K562 (cell line): ENCODE data around the gene BFSP1. TPM values are rescaled to one million over a fixed set of nuclear protein-coding genes. Genes with fewer than 3 reads are reported as not detected.

ENCODE experiments used
- ATAC-seq: fragments of 200-7000 bp; cut with Tn5 transposase; 3 replicates; pipeline ENCODE4 v1.9.1; 2020; ENCODE audit warnings: moderate library complexity
- BruUV-seq: library from RNA; stranded (reverse); fragments of 400-500 nt; replicated peaks from 2 replicates; lab custom pipeline; 2021; lab: Mats Ljungman, UMichigan
- CTCF ChIA-PET: fragments of 300-600 bp; formaldehyde crosslinking; extraction: SDS; loops from one replicate; lab custom pipeline; 2021; ENCODE audit warnings: low intra/inter-chr PET ratio; lab: Yijun Ruan, JAX
- POLR2A ChIA-PET: fragments of 300-600, 350-650 bp; sonication (Branson Sonifier 250); formaldehyde crosslinking; extraction: SDS; loops from one replicate; lab custom pipeline; 2021; ENCODE audit warnings: antibody characterized with exemption, inconsistent platforms; lab: Yijun Ruan, JAX
- DNase-seq, 4 experiments: peaks; one replicate each; pipeline versions ENCODE4 v3.0.0 to v3.0.0-alpha.2; 2011 to 2018; ENCODE audit warnings: low spot score in 3 of 4, mixed read lengths in 3 of 4; ENCODE audit errors: extremely low read depth in 1 of 4
- FAIRE-seq: peaks from 2 replicates; lab custom pipeline; 2011; peaks lifted over from hg19 to GRCh38; lab: Jason Lieb, UNC
- H2AFZ ChIP-seq: 2 replicates; pipeline ENCODE4 v1.6.0; 2011; ENCODE audit warnings: low read depth, low read length, control low read depth, inconsistent platforms
- H3K27ac ChIP-seq: fragments of 200-600 bp; 3 replicates; pipeline ENCODE4 v1.8.0; 2011; ENCODE audit warnings: low read depth, mild to moderate bottlenecking, control low read depth, inconsistent platforms, low read length, moderate library complexity, mixed read lengths; ENCODE audit errors: extremely low read depth
- H3K27me3 ChIP-seq, 2 experiments: fragments of 300-600 bp in 1 of 2; 2 replicates in 1 of 2; 3 replicates in 1 of 2; pipeline versions ENCODE4 v1.6.0 to v1.8.0; 2011; ENCODE audit warnings: inconsistent platforms in 2 of 2, low read length in 2 of 2, mild to moderate bottlenecking in 1 of 2, mixed read lengths in 1 of 2, moderate library complexity in 1 of 2; ENCODE audit not compliant: control insufficient read depth in 2 of 2, insufficient read depth in 2 of 2
- H3K36me3 ChIP-seq: fragments of 300-600 bp; 3 replicates; pipeline ENCODE4 v1.8.0; 2011; ENCODE audit warnings: mild to moderate bottlenecking, low read length, inconsistent platforms; ENCODE audit not compliant: control insufficient read depth, insufficient read depth
- H3K4me1 ChIP-seq, 2 experiments: fragments of 200-600 bp in 1 of 2; replicated peaks in 1 of 2; 2 replicates in 1 of 2; 3 replicates in 1 of 2; pipeline versions ENCODE4 v1.5.1 to v1.8.0; 2011; ENCODE audit warnings: inconsistent platforms in 2 of 2, low read length in 2 of 2, mild to moderate bottlenecking in 1 of 2, mixed read lengths in 1 of 2, moderate library complexity in 1 of 2; ENCODE audit not compliant: control insufficient read depth in 2 of 2, insufficient read depth in 2 of 2
- H3K4me2 ChIP-seq: 2 replicates; pipeline ENCODE4 v1.6.1; 2011; ENCODE audit warnings: low read length, control low read depth, inconsistent platforms, mixed read lengths; ENCODE audit not compliant: insufficient read depth
- H3K4me3 ChIP-seq: fragments of 200-600 bp; sonication (generic), shearing (Covaris generic); 2 replicates; pipeline ENCODE4 v1.5.1; 2016; ENCODE audit warnings: control low read depth, inconsistent platforms
- H3K79me2 ChIP-seq: fragments of 200-600 bp; 3 replicates; pipeline ENCODE4 v1.8.0; 2011; ENCODE audit warnings: low read length, inconsistent platforms; ENCODE audit not compliant: control insufficient read depth, insufficient read depth
- H3K9ac ChIP-seq, 2 experiments: 2 replicates each; pipeline versions ENCODE4 v1.6.0 to v1.6.1; 2011; ENCODE audit warnings: low read depth in 2 of 2, low read length in 2 of 2, control low read depth in 1 of 2, inconsistent platforms in 1 of 2, mild to moderate bottlenecking in 1 of 2, mixed read lengths in 1 of 2; ENCODE audit not compliant: insufficient read depth in 1 of 2
- H3K9me1 ChIP-seq: one replicate; pipeline ENCODE4 v1.6.0; 2011; ENCODE audit warnings: inconsistent platforms, mild to moderate bottlenecking, low read length, moderate library complexity; ENCODE audit not compliant: control insufficient read depth, insufficient read depth
- H3K9me3 ChIP-seq: replicated peaks from 2 replicates; pipeline ENCODE4 v1.5.1; 2011; ENCODE audit warnings: low read depth, low read length, inconsistent platforms; ENCODE audit not compliant: control insufficient read depth, insufficient read depth
- H4K20me1 ChIP-seq: replicated peaks from 2 replicates; pipeline ENCODE4 v1.6.1; 2011; ENCODE audit warnings: low read length, inconsistent platforms, mixed read lengths; ENCODE audit not compliant: control insufficient read depth, insufficient read depth
- AFF4 ChIP-seq: sonication (generic); formaldehyde crosslinking; IDR thresholded peaks from 2 replicates; pipeline ENCODE4 v1.8.0; 2023; ENCODE audit warnings: mild to moderate bottlenecking, missing genetic modification reagents
- CTCF ChIP-seq, 3 experiments: IDR thresholded peaks in 2 of 3; conservative IDR thresholded peaks in 1 of 3; 2 replicates each; pipeline ENCODE4 v1.5.1; 2011 to 2012; ENCODE audit warnings: low read length in 3 of 3, mild to moderate bottlenecking in 3 of 3, control low read depth in 2 of 3, improper control_type of control experiment in 1 of 3, inconsistent platforms in 1 of 3, low read depth in 1 of 3, mixed read lengths in 1 of 3, moderate library complexity in 1 of 3; ENCODE audit not compliant: insufficient read depth in 2 of 3
- DACH1 ChIP-seq: fragments of 450-650 bp; IDR thresholded peaks from 2 replicates; pipeline ENCODE4 v1.6.1; 2018; ENCODE audit not compliant: partially characterized antibody
- JUN ChIP-seq, 2 experiments: sonication (generic) in 1 of 2; formaldehyde crosslinking in 1 of 2; IDR thresholded peaks; 2 replicates each; pipeline versions ENCODE4 v1.6.1 to v1.8.0; 2012 to 2022; ENCODE audit warnings: borderline replicate concordance in 2 of 2, mild to moderate bottlenecking in 2 of 2, improper control_type of control experiment in 1 of 2, low read depth in 1 of 2, low read length in 1 of 2, missing genetic modification reagents in 1 of 2
- KAT7 ChIP-seq: sonication (generic); formaldehyde crosslinking; IDR thresholded peaks from 2 replicates; pipeline ENCODE4 v1.8.0; 2022; ENCODE audit warnings: missing genetic modification reagents, mild to moderate bottlenecking, borderline replicate concordance
- MAZ ChIP-seq, 2 experiments: fragments of 450-650 bp in 1 of 2; sonication (generic) in 1 of 2; formaldehyde crosslinking; IDR thresholded peaks in 1 of 2; conservative IDR thresholded peaks in 1 of 2; 2 replicates each; pipeline versions ENCODE4 v1.4.0 to v1.5.0; 2020; ENCODE audit warnings: mild to moderate bottlenecking in 1 of 2, missing genetic modification reagents in 1 of 2
- NFE2L1 ChIP-seq: fragments of 450-650 bp; IDR thresholded peaks from 2 replicates; pipeline ENCODE4 v1.6.1; 2016; ENCODE audit warnings: missing genetic modification characterization, low read depth, mild to moderate bottlenecking, missing compliant biosample characterization, moderate library complexity, borderline replicate concordance
- POLR2A ChIP-seq: fragments of 450-650 bp; conservative IDR thresholded peaks from 2 replicates; pipeline ENCODE4 v1.6.1; 2016
- POLR2AphosphoS2 ChIP-seq: IDR thresholded peaks from 2 replicates; pipeline ENCODE4 v1.6.1; 2012; ENCODE audit warnings: low read length, improper control_type of control experiment
- POLR2G ChIP-seq: fragments of 200-400 bp; formaldehyde crosslinking; IDR thresholded peaks from 2 replicates; pipeline ENCODE4 v1.6.1; 2017; ENCODE audit warnings: low read depth, mild to moderate bottlenecking, antibody characterized with exemption, low read length, moderate library complexity
- ZNF224 ChIP-seq: sonication (generic); formaldehyde crosslinking; IDR thresholded peaks from 2 replicates; pipeline ENCODE4 v1.8.0; 2022; ENCODE audit warnings: mild to moderate bottlenecking, missing genetic modification reagents
- ZNF384 ChIP-seq: IDR thresholded peaks from 2 replicates; pipeline ENCODE4 v1.6.1; 2012; ENCODE audit warnings: low read depth, low read length, improper control_type of control experiment
- WGBS: fragments of 100-300 bp; shearing (Covaris generic); methylation state at CpG from one replicate; pipeline ENCODE4 v1.1.6; 2016; ENCODE audit warnings: low coverage, mixed read lengths; ENCODE audit not compliant: insufficient coverage; ENCODE audit errors: missing lambda C conversion rate; 5-methylcytosine and 5-hydroxymethylcytosine counted together
- in situ Hi-C: fragments of 300-500 bp; cut with MboI; formaldehyde crosslinking; loops from 4 replicates; pipeline ENCODE4 v1.15.0; 2018; ENCODE audit warnings: inconsistent platforms, mixed read lengths
- intact Hi-C: fragments of 100-400 bp; cut with micrococcal nuclease; formaldehyde crosslinking; loops from 2 replicates; pipeline ENCODE4 v1.14.2; 2022
- polyA plus RNA-seq, 8 experiments: library from polyadenylated mRNA; depleted of rRNA in 4 of 8; stranded (reverse) in 5 of 8; unstranded in 3 of 8; fragments of >200 nt; fragmentation: Nextera tagmentation in 2 of 8; fragmentation: Illumina TruSeq in 1 of 8; extraction: Ambion mirVana in 2 of 8; extraction: Trizol in 1 of 8; gene quantifications; 2 replicates each; pipeline versions ENCODE4 v1.2.1 to v1.2.3, GENCODE V29; 2011 to 2014; ENCODE audit warnings: inconsistent platforms in 1 of 8, missing spikeins in 1 of 8
- total RNA-seq, 7 experiments: library from RNA; depleted of rRNA in 6 of 7; stranded (reverse); fragments of >200 nt in 6 of 7; fragmentation: Illumina TruSeq in 2 of 7; extraction: Trizol in 2 of 7; gene quantifications; 2 replicates each; pipeline versions ENCODE4 v1.2.1 to v1.2.3, GENCODE V29; 2011 to 2021; ENCODE audit warnings: low replicate concordance in 1 of 7

Gene BFSP1
- total and polyA plus RNA-seq, 9 of the 15 experiments (the other 6 are each of a cell fraction or from before 2014, with no cell fraction given), result 0.09 to 0.86 (median 0.40) TPM

GRCh38 chr20:17571153-17571527 is 40.0 kb upstream of the BFSP1 start (continued):
- TF ChIP-seq ZNF224 (CRISPR knock-in tag) (no peak), POLR2AphosphoS2 (no peak)

GRCh38 chr20:17570347-17571152 is 39.4 kb upstream of the BFSP1 start:
- ATAC-seq (peak; percentile 80), DNase-seq (peak; percentile 12 to 58 (median 28)), FAIRE-seq (peak; percentile 44)
- ChIA-PET CTCF (no interaction called here), POLR2A (interaction anchor here (0.6 to 2.3 kb wide), 5 partner anchors 10 to 1903 kb away, joined by 3 to 9 read pairs (median 4); no protein-coding TSS in a partner anchor)
- intact Hi-C loops, result no loop called here
- Histone ChIP-seq H2AFZ (peak overlapping the region; percentile 83), H3K4me1 (peaks cover 12 to 17% of the 10 kb centered on the region in 2 experiments), H3K4me2 (peak overlapping the region; percentile 81), H3K36me3 (no peaks in the 10 kb centered on the region), H4K20me1 (peaks cover 7% of the 10 kb centered on the region; the same call in 1 of the 2 replicates), H3K27ac (peak overlapping the region; percentile 68), H3K27me3 (no peaks in the 10 kb centered on the region), H3K9me3 (no peaks in the 10 kb centered on the region), H3K79me2 (peaks cover 52% of the 10 kb centered on the region), H3K4me3 (peak overlapping the region; percentile 83), H3K9ac (peak overlapping the region; percentile 68 to 90), H3K9me1 (no peaks in the 10 kb centered on the region)
- in situ Hi-C loops, result no loop called here
- 0% methylated on average over 12 of the region's 43 CpGs for WGBS
- TSS peak; percentile 32 for BruUV-seq
- TF ChIP-seq ZNF384, result peak; percentile 72
- TF ChIP-seq POLR2G, result peak; percentile 17
- TF ChIP-seq KAT7 (CRISPR knock-in tag), result 0 out of 2 replicates have a peak, but pooled peaks have one; percentile 39
- no peak for TF ChIP-seq POLR2A
- TF ChIP-seq NFE2L1, result no peak
- TF ChIP-seq CTCF (IDR thresholded peaks at IDR 0.05 in 2 of 3, conservative IDR thresholded peaks at IDR 0.05 in 1 of 3; ENCODE audit: insufficient read depth in 2 of 3, low read depth in 1 of 3, low read length in 3 of 3), result 0 out of 6 replicates have a peak, but pooled peaks of 1 of the 3 experiments have one; percentile 10
- TF ChIP-seq AFF4 (CRISPR knock-in tag), result 0 out of 2 replicates have a peak, but pooled peaks have one; percentile 36
- no peak for TF ChIP-seq MAZ (CRISPR knock-in tag; conservative IDR thresholded peaks at IDR 0.05 in 1 of 2, IDR thresholded peaks at IDR 0.05 in 1 of 2)
- no peak for TF ChIP-seq JUN (IDR thresholded peaks at IDR 0.05; ENCODE audit: borderline replicate concordance, low read depth, low read length)
- no peak for TF ChIP-seq JUN (CRISPR knock-in tag; IDR thresholded peaks at IDR 0.05; ENCODE audit: borderline replicate concordance)
- peak; percentile 40 for TF ChIP-seq DACH1
